Esophagus muscularis mucosa (tissue), 3 donors: ENCODE results near the gene TOGARAM2.

ENCODE experiments used
- POLR2AphosphoS5 ChIP-seq, 2 donors: sonication (generic); formaldehyde crosslinking; IDR thresholded peaks; one replicate each; pipeline ENCODE4 v1.6.1; 2017; ENCODE audit warnings: antibody characterized with exemption in 2 of 2
- TF ChIP-seq, protein P1 (sequence below), 3 experiments: fragments of 200-600 bp in 2 of 3; fragments of 450-650 bp in 1 of 3; sonication (generic) in 2 of 3; IDR thresholded peaks; one replicate each; pipeline ENCODE4 v1.5.1; 2017 to 2019; ENCODE audit warnings: antibody characterized with exemption in 3 of 3, mild to moderate bottlenecking in 2 of 3, moderate library complexity in 1 of 3

GRCh38 chr2:29042561-29043075, 61.5 kb downstream of the TOGARAM2 start:
- TF ChIP-seq, protein P1, sequence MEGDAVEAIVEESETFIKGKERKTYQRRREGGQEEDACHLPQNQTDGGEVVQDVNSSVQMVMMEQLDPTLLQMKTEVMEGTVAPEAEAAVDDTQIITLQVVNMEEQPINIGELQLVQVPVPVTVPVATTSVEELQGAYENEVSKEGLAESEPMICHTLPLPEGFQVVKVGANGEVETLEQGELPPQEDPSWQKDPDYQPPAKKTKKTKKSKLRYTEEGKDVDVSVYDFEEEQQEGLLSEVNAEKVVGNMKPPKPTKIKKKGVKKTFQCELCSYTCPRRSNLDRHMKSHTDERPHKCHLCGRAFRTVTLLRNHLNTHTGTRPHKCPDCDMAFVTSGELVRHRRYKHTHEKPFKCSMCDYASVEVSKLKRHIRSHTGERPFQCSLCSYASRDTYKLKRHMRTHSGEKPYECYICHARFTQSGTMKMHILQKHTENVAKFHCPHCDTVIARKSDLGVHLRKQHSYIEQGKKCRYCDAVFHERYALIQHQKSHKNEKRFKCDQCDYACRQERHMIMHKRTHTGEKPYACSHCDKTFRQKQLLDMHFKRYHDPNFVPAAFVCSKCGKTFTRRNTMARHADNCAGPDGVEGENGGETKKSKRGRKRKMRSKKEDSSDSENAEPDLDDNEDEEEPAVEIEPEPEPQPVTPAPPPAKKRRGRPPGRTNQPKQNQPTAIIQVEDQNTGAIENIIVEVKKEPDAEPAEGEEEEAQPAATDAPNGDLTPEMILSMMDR (IDR thresholded peaks at IDR 0.05) = no peak
- no peak for TF ChIP-seq POLR2AphosphoS5 (IDR thresholded peaks at IDR 0.05)
